Measurements from ENCODE around the gene ELL. TPM values are rescaled to one million over a fixed set of nuclear protein-coding genes. Genes with fewer than 3 reads are reported as not detected.
A peak's percentile ranks its signal among the peaks of the same experiment; 100 is the strongest.

The ELL gene
- total and polyA plus RNA-seq, 9 of the 15 experiments (the other 6 are each of a cell fraction or from before 2014, with no cell fraction given) = 0.24 to 22.5 (median 4.1) TPM

DNA sequence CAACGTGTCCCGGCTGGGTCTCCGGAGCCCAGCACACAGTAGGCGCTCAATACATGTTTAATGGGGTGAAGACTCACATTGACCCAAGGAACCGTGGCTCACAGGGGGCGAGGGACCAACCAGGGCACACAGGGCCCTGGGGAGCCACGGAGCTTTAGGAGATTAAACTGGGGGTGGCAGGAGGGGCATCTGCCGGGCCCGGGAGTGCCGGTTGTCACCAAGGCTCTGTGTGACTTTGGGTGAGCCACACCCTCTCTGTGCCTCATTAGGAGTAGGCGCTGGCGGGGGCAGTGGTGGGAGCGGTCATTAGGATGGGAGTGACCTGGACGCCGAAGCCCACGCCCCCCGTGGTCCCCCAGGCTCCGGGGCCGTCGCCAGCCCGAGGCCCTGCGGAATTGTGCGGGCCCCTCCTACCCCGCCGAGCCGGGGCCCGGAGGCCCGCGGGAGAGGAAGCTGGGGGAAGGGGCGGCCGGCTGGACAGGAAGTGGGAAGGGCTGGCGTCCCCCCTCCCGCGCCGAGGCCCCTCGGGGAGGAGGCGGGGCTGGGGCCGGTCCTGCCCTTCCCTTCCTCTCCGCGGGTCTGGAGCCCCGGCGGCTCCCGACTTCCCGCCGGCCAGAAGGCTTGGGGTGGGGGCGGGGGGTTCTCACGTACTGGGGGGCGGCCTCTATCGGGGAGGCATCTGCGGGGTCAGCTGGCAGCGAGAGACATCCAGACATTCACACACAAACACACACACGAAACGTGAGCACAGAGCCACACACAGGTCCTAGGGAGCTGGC, 104.4 kb downstream of the ELL start (continued):
- TF ChIP-seq ZNF3 (CRISPR knock-in tag; IDR thresholded peaks at IDR 0.05) = no peak
- TF ChIP-seq, protein P1, sequence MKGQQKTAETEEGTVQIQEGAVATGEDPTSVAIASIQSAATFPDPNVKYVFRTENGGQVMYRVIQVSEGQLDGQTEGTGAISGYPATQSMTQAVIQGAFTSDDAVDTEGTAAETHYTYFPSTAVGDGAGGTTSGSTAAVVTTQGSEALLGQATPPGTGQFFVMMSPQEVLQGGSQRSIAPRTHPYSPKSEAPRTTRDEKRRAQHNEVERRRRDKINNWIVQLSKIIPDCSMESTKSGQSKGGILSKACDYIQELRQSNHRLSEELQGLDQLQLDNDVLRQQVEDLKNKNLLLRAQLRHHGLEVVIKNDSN (CRISPR knock-in tag; IDR thresholded peaks at IDR 0.05) = no peak
- TF ChIP-seq STAT5B (CRISPR knock-in tag; IDR thresholded peaks at IDR 0.05) = no peak
- no peak for TF ChIP-seq ARHGAP35 (IDR thresholded peaks at IDR 0.05; ENCODE audit: partially characterized antibody)
- TF ChIP-seq, protein P2, sequence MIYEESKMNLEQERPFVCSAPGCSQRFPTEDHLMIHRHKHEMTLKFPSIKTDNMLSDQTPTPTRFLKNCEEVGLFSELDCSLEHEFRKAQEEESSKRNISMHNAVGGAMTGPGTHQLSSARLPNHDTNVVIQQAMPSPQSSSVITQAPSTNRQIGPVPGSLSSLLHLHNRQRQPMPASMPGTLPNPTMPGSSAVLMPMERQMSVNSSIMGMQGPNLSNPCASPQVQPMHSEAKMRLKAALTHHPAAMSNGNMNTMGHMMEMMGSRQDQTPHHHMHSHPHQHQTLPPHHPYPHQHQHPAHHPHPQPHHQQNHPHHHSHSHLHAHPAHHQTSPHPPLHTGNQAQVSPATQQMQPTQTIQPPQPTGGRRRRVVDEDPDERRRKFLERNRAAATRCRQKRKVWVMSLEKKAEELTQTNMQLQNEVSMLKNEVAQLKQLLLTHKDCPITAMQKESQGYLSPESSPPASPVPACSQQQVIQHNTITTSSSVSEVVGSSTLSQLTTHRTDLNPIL (CRISPR knock-in tag; IDR thresholded peaks at IDR 0.05) = no peak
- no peak; the same call in 1 of the 2 replicates for TF ChIP-seq MTA3 (IDR thresholded peaks at IDR 0.05; ENCODE audit: borderline replicate concordance)
- peak; percentile 78; the same call in 1 of the 2 replicates for TF ChIP-seq NFRKB (IDR thresholded peaks at IDR 0.05; ENCODE audit: low read depth)
- TF ChIP-seq BRF1 (IDR thresholded peaks at IDR 0.05; ENCODE audit: borderline replicate concordance, extremely low read depth, insufficient read length) = no peak
- no peak for TF ChIP-seq RBM34 (IDR thresholded peaks at IDR 0.05; ENCODE audit: borderline replicate concordance, insufficient read depth, low read length)
- no peak for TF ChIP-seq POLR2AphosphoS2 (IDR thresholded peaks at IDR 0.05; ENCODE audit: low read length)
- no peak for TF ChIP-seq SRSF1 (IDR thresholded peaks at IDR 0.05; ENCODE audit: low read depth, low read length)
- TF ChIP-seq ZNF668 (CRISPR knock-in tag; IDR thresholded peaks at IDR 0.05) = no peak
- no peak for TF ChIP-seq CREBBP (IDR thresholded peaks at IDR 0.05; ENCODE audit: low read depth, low read length)
- peak; percentile 26 for TF ChIP-seq EP400 (IDR thresholded peaks at IDR 0.05)
- TF ChIP-seq, protein P3, sequence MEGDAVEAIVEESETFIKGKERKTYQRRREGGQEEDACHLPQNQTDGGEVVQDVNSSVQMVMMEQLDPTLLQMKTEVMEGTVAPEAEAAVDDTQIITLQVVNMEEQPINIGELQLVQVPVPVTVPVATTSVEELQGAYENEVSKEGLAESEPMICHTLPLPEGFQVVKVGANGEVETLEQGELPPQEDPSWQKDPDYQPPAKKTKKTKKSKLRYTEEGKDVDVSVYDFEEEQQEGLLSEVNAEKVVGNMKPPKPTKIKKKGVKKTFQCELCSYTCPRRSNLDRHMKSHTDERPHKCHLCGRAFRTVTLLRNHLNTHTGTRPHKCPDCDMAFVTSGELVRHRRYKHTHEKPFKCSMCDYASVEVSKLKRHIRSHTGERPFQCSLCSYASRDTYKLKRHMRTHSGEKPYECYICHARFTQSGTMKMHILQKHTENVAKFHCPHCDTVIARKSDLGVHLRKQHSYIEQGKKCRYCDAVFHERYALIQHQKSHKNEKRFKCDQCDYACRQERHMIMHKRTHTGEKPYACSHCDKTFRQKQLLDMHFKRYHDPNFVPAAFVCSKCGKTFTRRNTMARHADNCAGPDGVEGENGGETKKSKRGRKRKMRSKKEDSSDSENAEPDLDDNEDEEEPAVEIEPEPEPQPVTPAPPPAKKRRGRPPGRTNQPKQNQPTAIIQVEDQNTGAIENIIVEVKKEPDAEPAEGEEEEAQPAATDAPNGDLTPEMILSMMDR (IDR thresholded peaks at IDR 0.05 in 2 of 3, conservative IDR thresholded peaks at IDR 0.05 in 1 of 3; ENCODE audit: insufficient read depth in 2 of 3, low read depth in 1 of 3, low read length in 3 of 3) = no peak
- no peak for TF ChIP-seq ZNF124 (CRISPR knock-in tag; IDR thresholded peaks at IDR 0.05)
- peak; percentile 89 for TF ChIP-seq HDAC2 (IDR thresholded peaks at IDR 0.05)
- TF ChIP-seq, protein P4, sequence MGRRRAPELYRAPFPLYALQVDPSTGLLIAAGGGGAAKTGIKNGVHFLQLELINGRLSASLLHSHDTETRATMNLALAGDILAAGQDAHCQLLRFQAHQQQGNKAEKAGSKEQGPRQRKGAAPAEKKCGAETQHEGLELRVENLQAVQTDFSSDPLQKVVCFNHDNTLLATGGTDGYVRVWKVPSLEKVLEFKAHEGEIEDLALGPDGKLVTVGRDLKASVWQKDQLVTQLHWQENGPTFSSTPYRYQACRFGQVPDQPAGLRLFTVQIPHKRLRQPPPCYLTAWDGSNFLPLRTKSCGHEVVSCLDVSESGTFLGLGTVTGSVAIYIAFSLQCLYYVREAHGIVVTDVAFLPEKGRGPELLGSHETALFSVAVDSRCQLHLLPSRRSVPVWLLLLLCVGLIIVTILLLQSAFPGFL (CRISPR knock-in tag; IDR thresholded peaks at IDR 0.05) = no peak
- TF ChIP-seq, protein P5, sequence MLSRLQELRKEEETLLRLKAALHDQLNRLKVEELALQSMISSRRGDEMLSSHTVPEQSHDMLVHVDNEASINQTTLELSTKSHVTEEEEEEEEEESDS (CRISPR knock-in tag; IDR thresholded peaks at IDR 0.05) = no peak
- no peak for TF ChIP-seq MTA2 (IDR thresholded peaks at IDR 0.05; ENCODE audit: low read depth)
- no peak for TF ChIP-seq ZZZ3 (IDR thresholded peaks at IDR 0.05)
- TF ChIP-seq ZNF324 (CRISPR knock-in tag; IDR thresholded peaks at IDR 0.05) = no peak
- no peak for TF ChIP-seq MTA1 (IDR thresholded peaks at IDR 0.05; ENCODE audit: borderline replicate concordance)
- TF ChIP-seq CSDE1 (IDR thresholded peaks at IDR 0.05) = no peak
- no peak for TF ChIP-seq NR1H2 (CRISPR knock-in tag; IDR thresholded peaks at IDR 0.05)
